Spleen (tissue), 7 donors: ENCODE measurements around the gene TFAP2B.

ENCODE experiments used
- CTCF ChIP-seq, 11 experiments: fragments of 200-600 bp in 7 of 11; fragments of 450-650 bp in 4 of 11; sonication (generic) in 4 of 11; IDR thresholded peaks in 8 of 11; conservative IDR thresholded peaks in 3 of 11; 1 replicate in 7 of 11; 2 replicates in 4 of 11; pipeline versions ENCODE4 v1.4.0 to v1.8.0; 2016 to 2021; ENCODE audit warnings: antibody characterized with exemption in 11 of 11, inconsistent platforms in 4 of 11, mild to moderate bottlenecking in 1 of 11
- POLR2A ChIP-seq, 3 donors: fragments of 450-650 bp; IDR thresholded peaks; one replicate each; pipeline ENCODE4 v1.5.1; 2017; ENCODE audit warnings: antibody characterized with exemption in 3 of 3, mild to moderate bottlenecking in 1 of 3
- POLR2AphosphoS5 ChIP-seq, 3 donors: sonication (generic); formaldehyde crosslinking; IDR thresholded peaks; one replicate each; pipeline ENCODE4 v1.5.1; 2017; ENCODE audit warnings: antibody characterized with exemption in 3 of 3
- donor health status: DM: no; HTN: no; CAD: no; lungs with moderate emphysema.
- donor health status: DM: no; HTN: no; CAD: no.
- donor health status: DM: no; HTN: no; CAD: no.

- TF ChIP-seq CTCF (IDR thresholded peaks at IDR 0.05 in 8 of 11, conservative IDR thresholded peaks at IDR 0.05 in 3 of 11), result no peak
- no peak for TF ChIP-seq POLR2A (IDR thresholded peaks at IDR 0.05)
- TF ChIP-seq POLR2AphosphoS5 (IDR thresholded peaks at IDR 0.05), result no peak
These were observed 22.1 kb downstream of the TFAP2B start for GRCh38 chr6:50840811-50841192.
